DMS114 treated with DMSO at 0.1 percent for 48 hours (cell line): ENCODE data around the gene ARFGAP1.

Experiments
- DNase-seq: peaks from one replicate; lab custom pipeline; 2025; ENCODE audit not compliant: unreplicated experiment; lab: John Stamatoyannopoulos, UW

The ARFGAP1 gene

DNA sequence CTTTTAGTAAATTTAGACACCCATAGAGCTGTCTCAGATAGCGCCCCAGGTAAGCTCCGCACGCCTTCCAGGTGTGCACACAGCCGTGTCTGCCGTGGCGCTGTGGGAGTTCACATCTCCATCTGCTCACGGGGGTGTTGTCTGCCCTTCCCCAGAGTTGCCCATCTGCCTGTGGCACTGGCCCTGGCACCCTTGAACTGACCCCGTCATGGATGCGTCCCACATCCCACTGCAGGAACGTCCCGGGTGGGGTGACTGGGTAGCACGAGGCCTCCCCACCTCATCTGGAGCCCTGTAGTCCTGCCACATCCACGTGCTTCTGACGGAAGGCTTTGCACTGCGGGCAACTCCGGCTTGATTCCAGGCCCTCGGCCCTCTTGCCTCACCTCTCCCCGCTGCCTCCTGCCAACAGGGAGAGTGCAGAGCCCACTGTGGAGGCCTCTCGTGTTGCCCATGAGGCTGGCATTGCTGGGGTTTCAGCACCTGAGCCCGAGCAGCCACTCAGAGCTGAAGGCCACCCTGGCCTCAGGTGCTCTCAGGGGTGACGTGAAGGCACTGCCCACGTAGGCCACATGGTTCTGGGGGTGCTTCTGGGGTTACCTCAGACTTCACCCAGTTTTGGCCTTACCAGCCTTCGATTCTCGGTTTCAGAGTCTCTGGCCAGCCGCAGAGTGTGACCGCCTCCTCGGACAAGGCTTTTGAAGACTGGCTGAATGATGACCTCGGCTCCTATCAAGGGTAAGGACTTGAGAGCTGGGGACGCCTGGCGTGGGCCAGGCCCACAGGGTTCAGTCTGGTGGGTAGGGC, 5.1 kb downstream of the ARFGAP1 start:
- DNase-seq = no peak

DNA sequence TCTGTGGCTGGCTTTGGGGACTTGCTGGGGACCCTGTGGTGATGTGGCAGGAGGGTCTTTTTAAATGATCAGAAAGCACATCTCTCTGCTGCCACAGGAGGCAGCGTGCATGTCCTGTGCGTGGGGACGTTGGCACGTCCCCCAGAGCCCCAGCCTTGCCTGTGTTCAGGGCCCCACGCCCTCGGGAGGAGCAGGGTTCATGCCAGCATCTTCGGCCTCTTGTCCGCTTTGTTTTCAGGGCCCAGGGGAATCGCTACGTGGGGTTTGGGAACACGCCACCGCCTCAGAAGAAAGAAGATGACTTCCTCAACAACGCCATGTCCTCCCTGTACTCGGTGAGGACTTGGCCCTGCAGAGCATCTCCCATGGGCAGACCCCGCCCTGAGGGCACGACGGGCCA, 6.0 kb downstream of the ARFGAP1 start:
- DNase-seq = no peak

GRCh38 chr20:63279931-63280330, 7.3 kb downstream of the ARFGAP1 start:
- no peak for DNase-seq

DNA sequence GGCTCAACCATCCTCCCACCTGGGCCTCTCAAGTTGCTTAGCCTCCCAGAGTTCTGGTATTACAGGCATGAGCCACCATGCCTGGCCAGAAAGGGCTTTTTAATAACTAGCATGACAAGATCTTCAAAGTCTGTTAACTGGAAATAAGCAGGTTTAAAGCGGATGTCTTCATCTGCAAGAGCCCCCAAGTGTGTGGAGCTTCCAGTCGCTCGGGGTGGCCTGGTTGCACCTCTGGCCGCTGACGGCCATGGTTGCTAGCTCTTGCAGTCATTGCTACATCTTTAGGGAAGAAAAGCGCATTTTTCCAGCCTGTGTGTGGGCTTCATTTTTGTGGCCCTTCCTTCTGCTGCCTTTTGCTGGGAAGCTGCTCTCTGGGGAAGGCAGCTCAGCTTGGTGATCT, 7.8 kb downstream of the ARFGAP1 start:
- DNase-seq = no peak

DNA sequence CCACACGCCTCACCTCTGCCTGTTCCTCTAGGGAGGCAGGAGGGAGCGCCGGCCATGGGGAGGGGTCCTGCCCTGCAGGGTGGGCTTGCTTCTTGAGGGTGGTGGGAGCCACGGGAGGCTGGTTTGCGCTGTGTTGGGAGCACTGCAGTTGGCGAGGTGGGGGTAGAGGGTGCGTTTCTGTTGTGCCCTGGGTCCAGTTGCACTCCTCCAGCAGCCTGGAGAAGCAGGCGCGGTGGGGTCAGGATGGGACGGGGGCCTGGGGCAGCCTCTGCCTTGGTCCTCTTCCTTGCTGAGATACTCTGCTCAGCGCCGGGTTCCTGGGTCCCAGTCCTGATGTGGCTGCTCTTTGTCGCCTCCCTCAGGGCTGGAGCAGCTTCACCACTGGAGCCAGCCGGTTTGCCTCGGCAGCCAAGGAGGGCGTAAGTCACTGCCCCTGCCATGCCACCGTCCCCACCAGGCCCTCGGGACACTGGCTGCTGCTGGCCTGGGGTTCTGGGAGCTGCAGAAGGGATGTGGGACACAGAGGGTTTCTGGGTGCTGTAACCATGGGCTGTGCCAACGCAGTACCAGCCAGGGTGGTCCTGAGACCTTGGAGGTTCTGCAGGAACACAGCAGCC, 8.4 kb downstream of the ARFGAP1 start:
- no peak for DNase-seq

DNA sequence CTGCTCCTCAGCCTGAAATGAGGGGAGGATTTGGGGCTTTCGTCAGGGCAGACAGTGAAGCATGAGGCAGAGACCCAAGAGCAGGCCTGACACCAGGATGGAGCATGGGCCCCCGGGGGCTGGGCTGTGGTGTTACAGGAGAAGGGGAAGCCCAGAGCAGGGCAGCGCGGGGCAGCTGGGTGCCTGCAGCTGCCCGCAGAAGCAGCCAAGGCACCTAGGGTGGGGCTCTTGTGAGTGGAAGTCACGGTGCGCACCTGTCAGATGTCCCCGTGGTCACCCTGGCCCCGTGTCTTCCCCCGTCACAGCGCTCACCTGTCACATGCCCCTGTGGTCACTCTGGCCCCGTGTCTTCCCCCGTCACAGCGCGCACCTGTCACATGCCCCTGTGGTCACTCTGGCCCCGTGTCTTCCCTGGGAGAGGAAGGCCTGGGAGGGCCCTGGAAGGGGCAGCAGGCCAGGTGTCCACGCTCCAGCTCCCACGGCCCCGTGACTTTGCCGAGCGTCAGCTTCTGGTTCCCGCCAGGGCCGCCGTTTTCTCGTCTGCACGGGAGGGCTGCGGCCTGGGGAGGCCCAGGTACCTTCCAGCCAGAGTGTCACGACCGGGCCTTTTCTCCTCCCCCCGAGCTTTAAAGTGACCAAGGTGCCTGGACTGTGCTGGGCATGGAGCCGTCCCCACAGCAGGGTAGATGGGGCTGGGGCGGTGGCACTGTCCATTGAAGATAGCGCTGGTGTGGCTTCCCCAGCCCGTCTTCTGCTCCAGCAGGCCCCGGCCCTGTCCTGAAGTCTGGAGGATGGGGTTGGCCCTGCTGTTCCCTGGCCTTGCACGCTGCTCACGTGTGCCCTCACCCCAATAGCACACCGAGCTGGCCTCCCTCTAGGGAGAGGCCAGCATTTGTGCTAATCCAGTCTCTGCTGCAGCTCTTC, 9.4 kb downstream of the ARFGAP1 start:
- no peak for DNase-seq

DNA sequence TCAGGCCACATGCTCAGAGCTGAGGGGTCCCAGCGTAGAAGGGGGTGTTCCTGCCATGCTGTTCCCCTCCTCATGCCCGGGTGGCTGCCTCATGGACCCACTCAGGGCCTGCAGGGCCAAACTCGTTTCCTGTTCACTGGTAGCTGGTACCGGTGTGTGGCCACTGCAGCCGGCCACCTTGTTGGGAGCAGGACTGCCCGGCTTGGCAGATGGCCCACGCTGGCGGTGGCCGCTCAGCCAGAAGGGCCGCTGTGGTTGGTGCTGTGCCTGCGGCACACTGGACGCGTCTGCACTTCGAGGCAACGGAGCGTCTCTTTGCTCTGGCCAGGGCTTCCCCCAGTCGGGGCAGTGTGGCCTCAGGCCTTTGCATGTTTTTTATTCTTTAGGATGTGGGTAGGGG, 10.3 kb downstream of the ARFGAP1 start:
- DNase-seq = no peak

GRCh38 chr20:63283397-63284082, 10.9 kb downstream of the ARFGAP1 start:
- DNase-seq = no peak

- no peak for DNase-seq
Observed at GRCh38 chr20:63284083-63284440, 11.4 kb downstream of the ARFGAP1 start.

GRCh38 chr20:63284544-63284949, 11.9 kb downstream of the ARFGAP1 start:
- DNase-seq = no peak

DNA sequence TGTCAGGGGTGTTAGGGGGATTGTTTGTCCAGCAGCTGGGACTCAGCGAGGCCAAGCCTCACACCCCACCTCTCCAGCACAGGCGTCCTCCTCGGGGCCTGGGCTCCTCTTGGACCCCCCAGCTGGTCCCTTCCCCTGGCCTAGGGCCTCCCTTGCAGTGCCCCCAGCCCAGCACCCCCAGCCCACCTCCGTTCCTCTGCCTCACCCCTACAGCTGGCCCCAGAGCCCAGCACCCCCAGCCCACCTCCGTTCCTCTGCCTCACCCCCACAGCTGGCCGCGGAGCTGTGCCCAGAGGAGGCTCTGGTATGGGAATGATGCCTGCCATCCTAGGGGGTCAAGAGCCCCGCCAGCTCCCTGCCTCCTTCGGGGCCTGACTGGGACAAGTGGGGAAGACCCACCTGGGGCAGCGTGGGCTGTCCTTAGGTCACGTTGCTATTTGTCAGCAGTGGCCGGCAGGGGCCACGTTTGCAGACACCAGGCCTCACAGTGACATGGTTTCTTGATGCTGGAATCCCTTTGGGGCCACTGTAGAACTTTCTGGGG, 12.4 kb downstream of the ARFGAP1 start:
- DNase-seq = no peak

- no peak for DNase-seq
Observed at GRCh38 chr20:63285636-63286615, 13.3 kb downstream of the ARFGAP1 start.

DNA sequence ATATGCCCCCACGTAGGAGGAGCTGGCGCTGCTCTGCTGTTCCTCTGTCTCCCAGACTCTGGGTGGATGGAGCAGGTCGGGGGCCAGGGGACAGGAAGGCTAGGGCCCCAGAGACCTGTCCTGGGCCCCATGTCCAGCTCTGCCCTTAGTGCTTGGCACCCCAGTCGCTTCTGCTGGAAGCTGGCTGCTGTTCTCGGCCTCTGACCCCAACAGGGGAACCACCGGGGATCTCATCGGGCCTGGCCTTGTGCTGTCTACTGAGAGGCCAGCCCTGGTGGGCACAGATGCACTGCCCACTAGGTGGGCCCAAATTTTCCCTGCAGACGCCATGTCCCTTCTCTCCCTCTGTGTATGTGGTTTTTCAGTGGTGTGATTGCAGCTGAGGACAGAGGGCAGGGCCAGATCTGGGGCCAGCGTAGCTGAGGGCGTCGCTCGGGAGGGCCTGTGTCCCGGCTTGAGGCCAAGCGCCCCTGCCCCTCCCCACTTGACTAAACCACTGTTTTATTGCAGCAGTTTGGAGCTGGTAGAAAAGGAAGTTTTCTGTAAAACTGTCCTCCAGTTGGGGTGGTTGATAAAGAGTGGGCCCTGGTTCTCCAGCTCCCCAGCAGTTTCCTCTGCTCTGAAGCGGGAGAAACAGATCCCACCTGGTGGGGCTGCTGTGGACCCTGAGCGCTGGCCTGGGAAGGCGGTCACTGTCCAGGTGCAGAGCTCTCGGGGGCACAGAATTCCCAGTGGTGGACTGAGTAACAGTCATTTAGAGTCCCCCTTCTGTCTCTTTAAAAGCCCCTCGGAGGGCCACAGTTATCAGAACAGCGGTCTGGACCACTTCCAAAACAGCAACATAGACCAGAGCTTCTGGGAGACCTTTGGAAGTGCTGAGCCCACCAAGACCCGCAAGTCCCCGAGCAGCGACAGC, 14.4 kb downstream of the ARFGAP1 start:
- DNase-seq = no peak

DNA sequence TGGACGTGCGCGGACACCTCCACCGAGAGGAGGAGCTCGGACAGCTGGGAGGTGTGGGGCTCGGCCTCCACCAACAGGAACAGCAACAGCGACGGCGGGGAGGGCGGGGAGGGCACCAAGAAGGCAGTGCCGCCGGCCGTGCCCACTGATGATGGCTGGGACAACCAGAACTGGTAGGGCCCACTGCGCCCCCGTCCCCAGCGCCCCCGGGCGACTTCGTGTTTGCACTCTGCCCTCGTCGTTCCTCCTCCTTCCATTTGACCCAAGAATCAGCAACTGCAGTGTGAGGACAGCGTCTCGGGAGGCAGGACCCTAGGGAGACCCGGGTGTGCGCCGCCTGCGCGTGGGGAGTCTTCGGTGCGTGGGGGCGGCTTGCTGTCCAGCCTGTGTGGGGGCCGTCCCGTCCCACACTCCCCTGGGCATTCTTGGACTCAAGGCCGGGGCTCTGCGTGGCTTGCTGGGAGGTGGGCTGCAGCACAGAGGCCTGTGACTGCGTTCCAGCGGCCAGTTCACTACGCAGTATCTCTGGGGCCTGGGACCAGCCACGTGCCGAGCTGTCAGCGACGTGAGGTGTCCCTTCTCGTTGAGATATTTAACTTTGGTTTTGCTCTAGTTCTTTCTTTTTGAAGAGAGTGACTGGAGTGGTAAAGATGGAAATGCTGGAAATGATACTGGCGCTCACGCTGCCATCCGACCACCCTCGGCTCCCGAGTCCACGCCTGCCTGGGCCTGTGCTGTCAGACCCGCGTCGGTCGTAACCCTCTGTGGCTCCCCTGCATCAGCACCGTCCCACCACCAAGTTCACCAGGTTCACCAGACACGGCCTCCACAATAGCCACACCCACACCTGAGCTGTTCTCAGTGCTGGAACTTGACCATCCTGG, 15.3 kb downstream of the ARFGAP1 start:
- no peak for DNase-seq

- DNase-seq = no peak
Observed at GRCh38 chr20:63288581-63289251, 16.1 kb downstream of the ARFGAP1 start.

DNA sequence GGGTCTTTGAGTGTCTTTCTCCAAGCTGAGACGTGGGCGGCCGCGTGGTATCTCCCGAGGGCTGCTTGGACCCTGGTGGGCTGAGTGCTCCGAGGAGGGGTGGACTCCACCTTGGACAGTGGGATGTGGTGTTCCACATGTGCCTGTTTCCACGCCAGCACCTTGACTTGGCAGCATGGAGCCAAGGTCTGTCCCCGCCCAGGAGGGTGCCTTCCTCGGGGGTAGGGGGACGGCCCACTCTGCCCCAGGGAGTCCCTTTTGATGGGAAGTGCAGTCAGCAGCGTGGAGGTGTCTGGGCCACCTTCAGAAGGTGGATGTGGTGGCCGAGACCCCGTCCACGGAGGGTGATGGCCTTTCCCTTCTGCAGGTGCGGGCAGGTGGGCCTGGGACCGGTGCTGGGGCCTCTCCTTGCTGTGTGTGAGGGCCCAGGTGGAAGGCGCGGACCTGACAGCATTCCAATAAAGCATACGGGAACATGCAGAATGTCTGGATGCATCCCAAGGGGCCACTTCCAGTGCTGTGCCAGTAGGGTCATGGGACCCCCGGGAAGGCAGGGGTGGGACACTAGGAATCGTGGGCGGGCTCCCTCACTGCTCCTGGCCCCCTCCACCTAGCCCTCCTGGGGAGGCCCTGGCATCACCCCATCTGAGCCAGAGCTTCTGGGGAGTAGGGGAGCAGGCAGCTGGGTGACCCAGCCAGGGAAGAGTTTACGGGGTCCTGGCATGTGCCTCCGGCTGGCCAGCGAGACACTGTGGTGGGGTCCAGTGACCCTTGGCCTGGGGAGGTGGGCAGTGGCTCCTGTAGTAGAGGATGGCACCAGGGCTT, 16.9 kb downstream of the ARFGAP1 start:
- DNase-seq = no peak
